OCI-LY7 (cell line): ENCODE results near the gene CDKAL1.

Source experiments
- EZH2phosphoT487 ChIP-seq: fragments of 200-600 bp; sonication (generic); IDR thresholded peaks from 2 replicates; pipeline ENCODE4 v1.6.1; 2018; ENCODE audit warnings: low read depth, borderline replicate concordance, mild to moderate bottlenecking, mixed run types, antibody characterized with exemption, low read length, moderate library complexity, mixed read lengths
- TF ChIP-seq, protein P1 (sequence below): fragments of 200-600 bp; sonication (generic); conservative IDR thresholded peaks from 2 replicates; pipeline ENCODE4 v1.5.1; 2014; ENCODE audit warnings: mild to moderate bottlenecking, antibody characterized with exemption, low read length, moderate library complexity, mixed read lengths

DNA sequence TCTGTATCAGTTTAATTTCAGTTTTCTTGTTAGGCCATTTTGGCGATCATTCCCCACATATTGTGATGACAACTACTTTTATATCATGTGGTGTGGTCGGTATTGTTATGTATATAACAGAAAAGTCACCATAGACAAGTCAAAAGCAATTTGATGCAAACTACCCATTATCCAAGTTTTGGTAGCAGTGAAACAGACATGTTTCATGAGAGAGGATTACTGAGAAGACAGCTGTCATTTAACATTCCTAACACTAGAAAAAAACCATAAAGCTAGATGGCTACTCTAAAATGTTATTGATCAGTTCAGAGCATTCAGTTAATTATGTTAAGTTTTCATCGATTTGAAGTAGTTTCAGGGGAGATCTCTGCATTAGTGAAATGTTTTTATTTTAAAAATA, 597.1 kb downstream of the CDKAL1 start:
- TF ChIP-seq, protein P1, sequence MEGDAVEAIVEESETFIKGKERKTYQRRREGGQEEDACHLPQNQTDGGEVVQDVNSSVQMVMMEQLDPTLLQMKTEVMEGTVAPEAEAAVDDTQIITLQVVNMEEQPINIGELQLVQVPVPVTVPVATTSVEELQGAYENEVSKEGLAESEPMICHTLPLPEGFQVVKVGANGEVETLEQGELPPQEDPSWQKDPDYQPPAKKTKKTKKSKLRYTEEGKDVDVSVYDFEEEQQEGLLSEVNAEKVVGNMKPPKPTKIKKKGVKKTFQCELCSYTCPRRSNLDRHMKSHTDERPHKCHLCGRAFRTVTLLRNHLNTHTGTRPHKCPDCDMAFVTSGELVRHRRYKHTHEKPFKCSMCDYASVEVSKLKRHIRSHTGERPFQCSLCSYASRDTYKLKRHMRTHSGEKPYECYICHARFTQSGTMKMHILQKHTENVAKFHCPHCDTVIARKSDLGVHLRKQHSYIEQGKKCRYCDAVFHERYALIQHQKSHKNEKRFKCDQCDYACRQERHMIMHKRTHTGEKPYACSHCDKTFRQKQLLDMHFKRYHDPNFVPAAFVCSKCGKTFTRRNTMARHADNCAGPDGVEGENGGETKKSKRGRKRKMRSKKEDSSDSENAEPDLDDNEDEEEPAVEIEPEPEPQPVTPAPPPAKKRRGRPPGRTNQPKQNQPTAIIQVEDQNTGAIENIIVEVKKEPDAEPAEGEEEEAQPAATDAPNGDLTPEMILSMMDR, result no peak
- no peak for TF ChIP-seq EZH2phosphoT487
